NOMO-1 (cell line): ENCODE data around the gene TCERG1L.
"Not testable (repeated sequence)": the region's sequence is repeated elsewhere in the genome, so short reads cannot be mapped to it uniquely, and the experiment has no call there.

Source experiments
- DNase-seq, 2 experiments: peaks; one replicate each; lab custom pipeline; 2025; ENCODE audit not compliant: unreplicated experiment in 2 of 2; lab: John Stamatoyannopoulos, UW

Gene TCERG1L

GRCh38 chr10:131195558-131196159 lies 115.9 kb downstream of the TCERG1L start:
- no peak for DNase-seq

- DNase-seq: no peak
Measured at GRCh38 chr10:131195116-131195515, 116.4 kb downstream of the TCERG1L start.

DNA sequence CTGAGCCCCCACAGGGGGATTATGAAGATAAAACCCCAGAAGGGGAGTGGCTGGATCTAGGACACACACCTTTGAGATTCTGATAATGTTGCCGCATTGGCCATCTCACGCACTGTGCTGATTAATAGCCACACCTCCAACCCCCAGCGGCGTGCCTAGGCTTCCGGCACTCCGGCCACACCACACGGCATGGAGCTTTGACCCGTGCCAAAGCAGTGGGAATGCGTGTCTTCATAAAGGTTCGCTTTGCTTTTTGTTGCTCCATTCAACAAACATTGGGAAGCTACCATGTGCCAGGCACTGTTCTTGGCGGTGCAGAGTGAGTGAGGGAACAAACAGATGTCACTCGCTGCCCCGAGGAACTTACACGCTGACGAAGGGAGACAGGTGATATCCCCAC lies 117.6 kb downstream of the TCERG1L start:
- DNase-seq: no peak

DNA sequence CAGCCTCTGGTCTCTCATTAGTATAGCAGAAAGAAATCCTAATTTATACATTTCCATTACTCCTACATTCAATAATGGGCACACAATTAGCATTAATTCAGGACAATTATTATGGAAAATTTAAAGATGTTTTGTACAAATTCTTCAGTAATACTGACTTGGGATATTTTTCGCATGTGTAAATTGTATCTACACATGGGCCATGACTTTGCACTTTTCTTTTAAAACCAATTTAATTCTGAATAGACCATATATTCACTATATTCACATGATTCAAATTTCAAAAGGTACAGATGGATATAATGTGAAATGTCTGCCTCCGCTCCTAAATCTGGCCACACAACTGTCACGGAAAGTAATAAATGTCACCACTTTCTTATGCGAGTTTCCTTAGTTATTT lies 123.0 kb downstream of the TCERG1L start:
- no peak for DNase-seq

GRCh38 chr10:131187926-131188325 lies 123.6 kb downstream of the TCERG1L start:
- no peak for DNase-seq

DNA sequence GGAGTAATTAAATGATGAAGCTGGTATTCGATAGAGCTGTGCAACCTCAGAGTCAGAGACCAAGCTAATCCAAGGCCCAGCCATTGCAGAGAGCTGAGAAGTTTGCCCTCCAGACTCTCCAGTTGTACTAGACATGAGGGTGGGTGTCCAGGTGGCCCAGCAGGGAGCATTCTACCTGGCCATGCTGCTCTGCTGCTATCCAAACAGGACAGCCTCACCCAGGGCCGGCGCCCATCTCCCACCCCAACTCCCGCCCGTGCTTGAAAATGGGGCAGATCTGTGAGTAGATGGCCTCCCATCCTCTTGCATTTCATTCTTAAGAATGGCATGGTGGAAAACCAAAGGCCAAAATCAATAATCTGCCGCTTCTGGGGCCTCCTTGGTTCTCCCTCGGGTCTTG lies 124.2 kb downstream of the TCERG1L start:
- DNase-seq: no peak

DNA sequence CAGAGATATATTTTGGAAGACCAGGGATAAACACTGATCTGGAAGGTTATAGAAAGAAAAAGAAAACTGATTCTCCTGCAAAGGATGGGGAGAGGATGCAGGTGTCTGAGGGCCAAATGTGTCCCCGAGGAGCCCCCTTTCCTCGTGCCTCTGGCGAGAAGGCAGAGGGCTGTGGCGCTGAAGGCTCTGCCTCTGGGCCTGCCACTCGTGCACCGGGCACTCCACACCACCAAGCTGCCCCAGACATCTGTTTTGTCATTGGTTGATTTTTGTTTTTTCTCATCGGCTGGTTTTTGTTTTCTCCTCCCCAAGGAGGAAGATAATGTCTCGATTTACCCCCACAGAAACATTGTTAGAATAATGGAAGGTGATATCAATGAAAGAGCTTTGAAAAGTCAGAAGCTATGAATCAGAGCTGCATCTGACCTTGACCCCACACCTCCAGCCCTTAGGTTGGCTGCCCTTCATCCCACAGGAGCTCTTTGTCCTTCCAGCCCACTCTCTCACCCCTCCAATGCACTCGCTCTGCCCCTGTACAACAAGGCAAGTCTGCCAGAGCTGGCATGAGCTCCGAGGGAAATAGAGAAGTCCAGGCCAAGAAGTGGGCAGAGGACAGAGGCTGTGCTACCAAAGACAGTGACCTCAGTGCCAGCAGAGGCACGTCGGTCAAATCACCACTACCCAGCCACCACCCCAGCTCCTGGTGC lies 124.8 kb downstream of the TCERG1L start:
- no peak for DNase-seq

GRCh38 chr10:131184503-131184902 lies 127.0 kb downstream of the TCERG1L start:
- no peak for DNase-seq

- no peak for DNase-seq
Measured at GRCh38 chr10:131183546-131184045, 127.9 kb downstream of the TCERG1L start.

DNA sequence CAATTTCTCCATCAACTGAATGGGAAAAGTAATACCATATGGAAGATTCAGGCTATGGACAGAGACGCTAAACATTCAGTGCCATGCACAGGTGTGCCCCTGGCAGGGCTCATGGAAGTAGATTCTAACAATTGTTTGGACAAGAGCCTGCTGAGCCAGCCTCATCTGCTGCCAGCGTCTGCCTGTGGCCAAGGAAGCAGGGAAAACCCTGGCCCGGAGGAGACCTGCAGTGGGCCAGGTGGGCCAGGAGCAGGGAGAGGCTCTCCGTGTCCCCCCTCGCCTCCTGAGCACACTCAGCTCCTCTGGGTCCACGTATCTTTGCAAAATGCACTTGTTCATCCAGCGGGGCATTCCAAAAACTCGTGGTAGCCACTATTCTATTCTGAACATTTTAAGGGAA lies 130.1 kb downstream of the TCERG1L start:
- no peak for DNase-seq

GRCh38 chr10:131180740-131181415 lies 130.6 kb downstream of the TCERG1L start:
- no peak for DNase-seq

DNA sequence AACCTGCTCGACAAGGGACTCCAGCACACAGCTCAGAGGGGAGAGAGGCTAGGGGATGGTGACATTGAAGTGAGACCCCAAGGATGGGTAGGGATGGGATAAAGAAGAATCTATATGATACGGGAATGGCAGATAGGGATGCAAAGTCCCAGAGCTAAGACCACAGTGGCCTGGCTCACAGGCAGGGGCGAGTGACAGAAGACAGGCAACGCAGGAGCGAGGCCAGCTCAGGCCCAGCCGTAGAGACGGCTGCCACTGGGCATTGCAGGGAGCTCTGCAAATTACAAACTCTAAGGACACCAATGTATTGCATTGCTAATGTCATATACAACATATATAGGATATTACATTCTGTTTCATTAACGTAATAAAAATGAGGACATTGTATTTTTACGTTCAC lies 131.4 kb downstream of the TCERG1L start:
- no peak for DNase-seq

GRCh38 chr10:131179361-131179760 lies 132.2 kb downstream of the TCERG1L start:
- DNase-seq: no peak

DNA sequence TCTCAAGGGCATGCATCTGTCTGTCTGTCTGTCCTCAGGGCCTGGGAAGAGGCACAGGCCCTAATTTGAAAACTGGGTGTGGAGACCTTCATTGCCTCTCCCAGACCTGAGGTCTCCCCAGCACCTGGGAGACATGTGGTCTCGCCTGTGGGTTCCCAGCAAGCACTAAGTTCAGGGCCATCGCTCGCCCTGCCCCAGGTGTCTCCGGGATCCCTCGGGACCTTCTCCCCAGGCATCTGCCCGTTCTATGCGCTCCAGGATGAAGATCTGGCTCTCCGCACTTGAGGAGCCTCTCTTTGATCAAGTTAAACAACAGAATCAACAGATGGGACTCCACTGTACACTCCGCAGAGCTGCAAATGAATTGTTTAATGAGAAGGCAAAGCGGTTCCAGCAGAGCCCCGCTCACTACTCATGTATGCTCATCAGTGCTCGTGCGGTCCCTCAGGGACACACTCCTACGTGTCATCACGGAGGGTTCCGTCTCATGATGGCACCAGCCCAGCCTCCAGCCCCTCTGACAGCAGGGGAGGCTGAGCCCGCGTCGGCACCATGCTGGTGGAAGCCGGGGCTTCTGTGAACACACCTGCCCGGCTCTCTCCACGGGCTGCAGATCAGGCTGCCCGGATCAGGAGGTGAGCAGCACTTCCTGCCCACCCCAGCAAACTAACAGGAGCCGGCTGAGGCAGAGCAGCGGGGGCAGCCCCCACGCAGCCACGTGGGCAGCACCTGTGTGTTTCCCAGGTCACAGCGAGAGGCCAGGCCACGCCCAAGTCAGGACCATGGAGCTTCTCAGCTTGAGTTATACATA lies 132.8 kb downstream of the TCERG1L start:
- no peak for DNase-seq

GRCh38 chr10:131177431-131178327 lies 133.8 kb downstream of the TCERG1L start:
- no peak for DNase-seq

- DNase-seq: no peak
Measured at GRCh38 chr10:131176907-131177306, 134.6 kb downstream of the TCERG1L start.

DNA sequence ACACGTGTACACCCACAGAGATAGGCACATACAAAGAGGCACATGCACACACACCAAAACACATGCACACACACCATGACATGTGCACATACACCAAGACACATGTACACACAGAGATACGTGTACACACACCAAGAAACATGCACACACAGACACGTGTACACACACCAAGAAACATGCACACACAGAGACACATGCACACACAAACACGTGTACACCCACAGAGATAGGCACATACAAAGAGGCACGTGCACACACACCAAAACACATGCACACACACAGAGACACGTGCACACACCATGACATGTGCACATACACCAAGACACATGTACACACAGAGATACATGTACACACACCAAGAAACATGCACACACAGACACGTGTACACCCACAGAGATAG lies 135.2 kb downstream of the TCERG1L start:
- not testable (repeated sequence) for DNase-seq

- no peak for DNase-seq
Measured at GRCh38 chr10:131175891-131176290, 135.6 kb downstream of the TCERG1L start.

GRCh38 chr10:131174651-131175540 lies 136.6 kb downstream of the TCERG1L start:
- no peak for DNase-seq
